HG02588 (cell line): ENCODE results near the gene LAG3.
A peak's percentile ranks its signal among the peaks of the same experiment; 100 is the strongest.
"Not testable (repeated sequence)": the region's sequence is repeated elsewhere in the genome, so short reads cannot be mapped to it uniquely, and the experiment has no call there.

ENCODE experiments used
- ATAC-seq: cut with Tn5 transposase; IDR thresholded peaks from one replicate; pipeline ENCODE4 v1.9.1; 2021; ENCODE audit warnings: mild to moderate bottlenecking, moderate library complexity; ENCODE audit not compliant: unreplicated experiment

LAG3 gene

DNA sequence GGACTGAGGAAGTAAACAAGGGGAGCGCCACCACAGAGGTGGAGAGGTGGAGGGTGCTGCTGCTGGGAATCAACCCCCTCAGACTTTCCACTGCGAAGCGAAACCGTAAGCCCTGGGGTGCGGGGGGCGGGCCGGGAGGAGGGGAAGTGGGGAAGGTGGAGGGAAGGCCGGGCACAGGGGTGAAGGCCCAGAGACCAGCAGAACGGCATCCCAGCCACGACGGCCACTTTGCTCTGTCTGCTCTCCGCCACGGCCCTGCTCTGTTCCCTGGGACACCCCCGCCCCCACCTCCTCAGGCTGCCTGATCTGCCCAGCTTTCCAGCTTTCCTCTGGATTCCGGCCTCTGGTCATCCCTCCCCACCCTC lies at the start of gene LAG3:
LAG3 (plus strand) TSS at position 190 of the 365 bp plus-strand sequence. CDS start 333 bp downstream, outside the sequence.
- no peak for ATAC-seq

DNA sequence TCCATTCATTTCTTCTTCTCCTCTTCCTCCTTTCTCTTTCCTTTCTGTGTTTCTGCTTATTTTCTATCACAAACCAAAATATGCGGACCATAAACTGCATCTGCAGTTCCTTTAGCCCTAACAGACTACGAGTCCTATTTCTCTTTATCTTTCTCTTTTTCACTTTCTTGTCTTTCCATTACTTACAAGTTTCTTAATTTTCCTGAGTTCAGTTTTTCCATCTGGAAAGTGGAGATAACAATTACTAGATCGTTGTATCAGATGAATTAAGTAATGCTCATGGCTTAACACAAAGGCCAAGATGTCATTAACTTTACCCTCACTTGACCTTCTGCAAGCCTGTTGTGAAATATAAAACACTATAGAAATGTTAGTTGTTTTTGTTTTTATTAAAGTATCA lies 49.5 kb upstream of the LAG3 start:
- no peak for ATAC-seq

DNA sequence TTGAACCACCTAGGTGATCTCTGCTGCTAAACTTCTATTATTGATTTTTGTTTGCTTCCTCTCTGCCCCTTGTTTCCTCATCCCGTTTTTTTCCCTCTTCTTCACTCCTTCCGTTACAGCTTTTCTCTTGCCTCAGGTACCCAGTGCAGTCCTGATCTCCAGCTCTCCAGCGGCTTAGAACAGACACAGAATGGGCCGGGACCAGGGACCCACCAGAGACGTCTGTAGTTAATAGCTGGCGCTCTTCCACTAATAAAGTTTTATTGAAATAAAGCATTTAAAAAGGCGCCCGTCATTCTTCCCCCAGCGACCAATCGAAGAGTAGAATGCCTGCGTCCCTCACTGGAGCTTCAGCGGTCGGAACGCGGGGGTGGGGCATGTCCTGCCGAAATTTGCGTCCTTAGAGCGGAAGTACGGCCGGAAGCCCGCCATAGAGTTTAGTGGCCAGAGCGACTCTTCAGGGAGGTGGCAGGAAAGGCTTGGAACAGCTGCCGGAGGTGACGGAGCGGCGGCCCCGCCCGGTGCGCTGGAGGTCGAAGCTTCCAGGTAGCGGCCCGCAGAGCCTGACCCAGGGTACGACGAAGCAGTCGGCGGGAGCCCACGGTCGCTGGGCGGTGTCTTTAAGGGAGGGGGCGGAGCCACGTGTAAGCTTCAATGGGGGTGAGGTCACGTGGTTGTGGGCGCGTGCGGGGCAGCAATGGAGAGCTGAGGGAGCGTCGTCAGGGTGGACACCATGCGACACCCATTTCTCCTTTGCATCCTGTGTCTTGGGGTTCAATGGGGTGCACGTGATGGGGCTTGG lies 48.5 kb upstream of the LAG3 start, which contains the start of gene COPS7A:
COPS7A (plus strand) TSS at position 440 of the 802 bp plus-strand sequence. CDS start 611 bp downstream, outside the sequence.
- peak; percentile 90 for ATAC-seq

DNA sequence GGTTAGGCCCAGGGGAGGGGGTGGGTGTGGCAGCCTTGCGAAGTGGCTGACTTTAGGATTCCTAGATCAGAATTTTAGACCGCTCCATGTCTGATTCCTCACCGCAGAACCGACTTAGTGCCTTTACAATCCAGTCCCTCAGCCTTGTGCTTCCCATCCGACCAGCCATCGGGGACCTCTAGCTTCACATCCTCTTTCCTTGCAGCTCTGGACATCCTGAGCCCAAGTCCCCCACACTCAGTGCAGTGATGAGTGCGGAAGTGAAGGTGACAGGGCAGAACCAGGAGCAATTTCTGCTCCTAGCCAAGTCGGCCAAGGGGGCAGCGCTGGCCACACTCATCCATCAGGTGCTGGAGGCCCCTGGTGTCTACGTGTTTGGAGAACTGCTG lies 47.9 kb upstream of the LAG3 start:
- ATAC-seq, result peak; percentile 17

DNA sequence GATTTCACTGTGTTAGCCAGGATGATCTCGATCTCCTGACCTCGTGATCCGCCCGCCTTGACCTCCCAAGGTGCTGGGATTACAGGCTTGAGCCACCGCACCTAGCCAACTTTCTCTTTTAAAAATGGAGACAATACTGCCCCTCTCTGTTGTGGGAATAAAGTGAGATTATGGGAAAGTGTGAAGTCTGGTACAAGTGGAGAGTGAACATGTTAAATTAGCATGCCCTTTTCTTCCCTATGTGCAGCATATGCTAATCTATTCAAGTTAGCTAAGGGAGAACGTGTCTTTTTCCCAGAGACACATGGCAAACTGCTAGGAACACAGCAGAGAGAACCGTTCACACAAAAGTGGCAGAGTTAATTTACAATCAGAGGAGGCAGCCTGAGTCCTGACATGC lies 47.0 kb upstream of the LAG3 start:
- ATAC-seq, result no peak

DNA sequence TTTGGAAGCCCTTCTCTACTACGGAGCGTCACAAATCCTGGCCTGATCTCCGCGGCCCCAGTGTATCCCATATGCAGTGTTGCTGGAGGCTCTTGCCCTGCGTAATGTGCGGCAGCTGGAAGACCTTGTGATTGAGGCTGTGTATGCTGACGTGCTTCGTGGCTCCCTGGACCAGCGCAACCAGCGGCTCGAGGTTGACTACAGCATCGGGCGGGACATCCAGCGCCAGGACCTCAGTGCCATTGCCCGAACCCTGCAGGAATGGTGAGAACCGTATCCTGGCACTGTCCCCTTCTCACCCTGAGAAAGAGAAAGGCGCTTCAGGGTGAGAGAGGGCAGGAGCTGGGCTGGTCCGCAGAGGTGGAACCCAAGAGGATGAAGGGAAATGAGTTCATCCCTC lies 43.1 kb upstream of the LAG3 start:
- ATAC-seq, result no peak

DNA sequence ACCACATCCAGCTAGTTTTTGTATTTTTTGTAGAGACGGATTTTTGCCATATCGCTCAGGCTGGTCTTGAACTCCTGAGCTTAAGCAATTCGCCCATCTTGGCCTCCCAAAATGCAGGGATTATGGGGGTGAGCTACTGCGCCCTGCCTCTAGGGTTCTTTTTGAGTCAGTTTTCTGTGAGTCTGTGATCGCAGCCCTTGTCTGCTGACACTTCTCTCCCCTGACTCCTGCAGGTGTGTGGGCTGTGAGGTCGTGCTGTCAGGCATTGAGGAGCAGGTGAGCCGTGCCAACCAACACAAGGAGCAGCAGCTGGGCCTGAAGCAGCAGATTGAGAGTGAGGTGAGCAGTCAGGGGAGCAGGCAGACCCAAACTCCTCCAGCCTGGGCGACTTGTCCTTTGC lies 42.2 kb upstream of the LAG3 start:
- ATAC-seq, result no peak

DNA sequence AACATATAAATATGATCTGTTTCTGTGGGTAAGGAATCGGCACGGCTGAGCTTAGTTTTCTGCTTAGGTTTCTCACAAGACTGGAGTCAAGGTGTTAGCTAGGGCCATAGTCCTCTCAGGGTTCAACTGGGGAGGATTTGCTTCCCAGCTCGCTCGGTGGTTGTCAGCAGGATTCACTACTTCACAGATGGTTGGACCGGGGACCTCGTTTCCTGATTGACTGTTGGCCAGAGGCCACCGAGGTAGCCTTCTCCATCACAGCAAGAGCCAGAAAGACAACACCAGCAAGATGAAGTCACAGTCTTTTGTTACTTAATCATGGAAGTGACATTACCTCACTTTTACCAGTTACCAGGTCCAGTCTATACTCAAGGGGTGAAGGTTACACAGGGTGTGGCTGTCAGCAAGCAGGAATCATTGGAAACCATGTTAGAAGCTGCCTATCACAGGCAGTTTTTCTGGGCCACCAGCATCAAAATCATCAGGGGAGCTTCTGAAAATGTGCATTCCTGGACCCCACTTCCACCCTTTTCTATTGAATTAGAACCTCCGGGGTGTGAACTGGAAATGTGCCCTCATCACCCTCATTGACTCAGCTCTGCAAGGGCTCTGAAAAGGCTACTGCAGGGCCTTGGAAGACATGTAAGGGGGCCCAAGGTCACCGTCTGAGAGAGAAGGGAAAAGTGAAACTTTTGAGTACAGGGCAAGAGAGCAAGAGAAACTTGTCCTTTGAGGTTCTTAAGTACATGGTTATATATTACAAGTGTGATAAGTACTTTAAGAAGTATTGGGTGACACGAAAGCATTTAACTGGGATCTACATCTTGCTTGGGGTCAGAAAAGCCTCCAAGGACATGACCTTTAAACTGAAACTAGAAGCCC lies 37.6 kb upstream of the LAG3 start:
- ATAC-seq, result no peak

DNA sequence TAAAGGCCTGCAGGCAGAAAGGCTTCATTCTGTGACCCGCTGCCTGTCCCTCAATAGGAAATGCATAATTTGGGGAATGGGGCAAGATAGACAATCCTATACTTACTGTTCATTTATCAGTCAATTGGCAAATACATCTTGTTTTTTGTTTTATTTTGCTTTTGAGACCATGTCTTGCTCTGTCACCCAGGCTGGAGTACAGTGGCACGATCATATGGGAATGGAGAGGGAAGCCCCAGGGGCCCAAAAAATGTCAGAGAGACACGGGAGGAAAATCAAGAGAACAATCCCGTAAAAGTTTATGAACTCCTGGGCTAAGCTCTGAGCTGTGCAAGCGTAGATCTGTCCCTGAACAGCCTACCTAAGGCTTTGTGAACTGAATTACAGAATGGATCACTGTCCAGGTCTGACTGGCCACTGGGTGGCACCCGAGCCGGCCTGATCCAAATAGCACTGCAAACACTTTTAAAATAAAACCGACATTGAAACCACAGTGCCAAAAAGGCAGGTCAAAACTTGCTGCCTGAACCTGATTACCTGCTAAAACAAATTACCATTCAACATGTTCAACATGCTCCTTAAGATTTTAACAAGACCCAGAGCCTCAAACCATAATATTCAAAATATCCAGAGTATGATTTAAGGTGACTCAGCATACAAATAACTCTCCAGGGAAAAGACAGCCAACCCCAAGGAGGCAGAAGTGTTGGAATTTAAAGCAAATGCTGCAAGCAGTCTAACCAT lies 36.7 kb upstream of the LAG3 start:
- no peak for ATAC-seq

DNA sequence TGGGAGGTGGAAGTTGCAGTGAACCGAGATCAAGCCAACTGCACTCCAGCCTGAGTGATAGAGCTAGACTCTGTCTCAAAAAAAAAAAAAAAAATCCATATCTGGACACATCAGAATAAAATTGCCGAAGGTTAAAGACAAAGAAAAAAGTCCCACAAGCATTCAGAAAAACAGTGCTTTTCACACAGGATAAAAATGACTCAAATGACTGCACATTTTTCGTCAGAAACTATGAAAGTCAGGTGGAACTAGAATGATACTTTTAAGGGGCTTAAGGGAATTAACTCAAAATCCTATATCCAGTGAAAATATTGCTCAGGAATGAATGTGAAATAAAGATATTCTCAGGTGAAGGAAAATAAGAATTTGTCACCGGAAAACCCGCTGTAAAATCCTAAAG lies 35.6 kb upstream of the LAG3 start:
- ATAC-seq, result no peak

DNA sequence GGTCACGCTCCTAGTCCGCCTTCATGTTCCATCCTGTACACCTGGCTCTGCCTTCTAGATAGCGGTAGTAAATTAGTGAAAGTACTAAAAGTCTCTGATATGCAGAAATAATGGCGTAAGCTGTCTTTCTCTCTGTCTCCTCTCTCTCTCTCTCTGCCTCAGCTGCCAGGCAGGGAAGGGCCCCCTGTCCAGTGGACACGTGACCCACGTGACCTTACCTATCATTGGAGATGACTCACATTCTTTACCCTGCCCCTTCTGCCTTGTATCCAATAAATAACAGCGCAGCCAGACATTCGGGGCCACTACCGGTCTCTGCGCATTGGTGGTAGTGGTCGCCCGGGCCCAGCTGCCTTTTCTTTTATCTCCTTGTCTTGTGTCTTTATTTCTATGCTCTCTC lies 30.2 kb upstream of the LAG3 start:
- not testable (repeated sequence) for ATAC-seq

DNA sequence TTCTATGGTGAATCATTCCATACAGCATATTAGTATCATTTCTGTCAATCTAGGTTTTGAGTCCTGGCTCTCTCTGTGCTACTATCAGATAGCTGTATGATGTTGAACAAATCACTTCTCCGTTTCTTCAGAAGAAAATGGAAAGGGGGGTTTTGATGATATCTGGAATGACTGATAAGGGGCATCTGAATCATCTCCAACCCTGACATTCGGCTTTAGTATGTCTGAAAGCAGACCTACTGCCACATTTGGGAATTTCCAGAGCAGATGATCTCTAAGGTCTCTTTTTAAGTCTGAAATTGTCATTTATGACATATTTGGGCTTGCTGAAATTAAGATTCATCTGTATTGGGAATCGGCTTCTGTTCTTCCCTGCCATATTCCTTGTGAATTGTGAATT lies 29.5 kb upstream of the LAG3 start:
- no peak for ATAC-seq

DNA sequence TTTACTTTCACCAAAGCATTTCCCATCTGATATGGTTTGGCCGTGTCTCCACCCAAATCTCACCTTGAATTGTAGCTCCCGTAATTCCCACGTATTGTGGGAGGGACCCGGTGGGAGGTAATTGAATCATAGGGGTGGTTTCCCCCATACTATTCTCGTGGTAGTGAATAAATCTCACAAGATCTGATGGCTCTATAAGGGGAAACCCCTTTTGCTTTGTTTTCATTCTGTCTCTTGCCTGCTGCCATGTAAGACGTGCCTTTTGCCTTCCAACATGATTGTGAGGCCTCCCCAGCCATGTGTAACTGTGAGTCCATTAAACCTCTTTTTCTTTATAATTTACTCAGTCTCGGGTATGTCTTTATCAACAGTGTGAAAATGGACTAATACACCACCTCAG lies 29.0 kb upstream of the LAG3 start:
- ATAC-seq, result not testable (repeated sequence)

DNA sequence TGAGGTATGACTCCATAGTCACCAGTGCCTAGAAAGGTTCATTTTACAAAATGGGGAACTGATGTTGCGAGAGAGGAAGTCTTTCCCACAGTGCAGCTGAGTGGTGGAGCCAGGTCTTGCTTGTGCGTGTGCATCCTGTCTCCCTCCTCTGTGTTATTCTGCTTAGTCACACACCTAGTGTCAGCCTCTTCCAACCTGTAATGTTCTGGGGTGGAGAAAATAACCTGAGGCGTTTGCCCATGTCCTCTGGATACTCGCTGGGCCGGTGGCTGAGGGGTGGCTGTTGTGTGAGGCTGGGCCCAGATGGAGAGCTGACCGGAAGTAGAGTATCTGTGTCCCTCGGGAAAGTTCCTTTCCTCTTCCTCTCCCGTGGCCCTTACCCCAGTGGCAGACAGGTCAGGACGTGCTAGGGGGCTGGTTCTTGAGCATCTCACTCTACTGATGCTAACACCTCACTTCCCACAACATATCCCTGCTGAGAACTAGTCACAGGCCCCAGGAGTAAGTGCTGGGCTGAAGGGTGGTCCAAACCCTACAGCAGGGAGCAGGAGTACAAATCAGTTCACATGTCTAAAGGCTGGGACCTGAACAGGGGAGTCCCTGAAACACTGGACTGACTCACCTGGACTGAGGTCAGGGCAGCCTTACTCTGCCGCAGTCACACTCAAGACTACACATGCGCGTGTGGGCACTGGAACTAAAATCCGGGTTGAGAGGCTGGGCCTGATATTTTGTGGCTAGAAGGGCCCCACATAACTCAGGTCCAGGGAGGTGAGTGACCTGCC lies 26.4 kb upstream of the LAG3 start:
- ATAC-seq, result no peak

DNA sequence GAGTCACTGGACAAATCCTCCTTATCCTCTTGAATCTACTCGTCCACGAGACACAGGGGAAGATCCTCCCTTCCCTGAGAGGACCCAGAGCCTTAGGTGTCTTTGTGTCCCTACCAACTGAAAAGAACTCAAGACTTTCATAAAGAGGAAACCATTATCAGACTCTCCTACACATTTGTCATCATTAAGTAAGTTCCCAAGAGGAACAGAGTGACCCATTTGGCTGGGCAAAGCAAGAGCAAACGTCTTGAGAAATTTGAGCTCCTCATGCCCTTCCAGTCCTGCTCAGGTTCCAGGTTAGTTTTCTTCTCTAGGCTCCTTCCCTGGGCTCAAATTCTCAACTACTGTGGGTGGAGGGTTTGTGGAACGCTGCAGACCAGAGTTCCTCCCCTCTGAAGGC lies 25.1 kb upstream of the LAG3 start:
- ATAC-seq, result no peak

DNA sequence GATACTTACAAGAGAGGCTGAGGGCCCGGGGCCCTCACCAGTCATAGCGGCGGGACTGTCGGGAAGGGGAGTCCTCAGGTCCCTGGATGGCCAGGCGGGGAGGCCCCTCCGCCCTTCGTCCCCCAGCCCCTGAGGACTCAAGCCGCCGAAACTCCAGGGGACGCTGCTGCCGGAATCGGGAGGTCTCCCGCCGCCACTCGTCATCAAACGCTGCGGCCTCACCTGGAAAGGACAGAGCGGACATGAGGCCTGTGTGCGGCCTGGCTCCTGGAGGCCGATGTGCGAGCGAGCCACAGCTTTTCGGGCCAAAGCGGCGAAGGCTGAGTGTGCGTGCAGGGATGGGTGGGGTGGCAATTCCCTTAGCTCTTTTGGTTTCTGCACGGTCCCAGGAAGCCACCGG lies 23.6 kb upstream of the LAG3 start:
- no peak for ATAC-seq

DNA sequence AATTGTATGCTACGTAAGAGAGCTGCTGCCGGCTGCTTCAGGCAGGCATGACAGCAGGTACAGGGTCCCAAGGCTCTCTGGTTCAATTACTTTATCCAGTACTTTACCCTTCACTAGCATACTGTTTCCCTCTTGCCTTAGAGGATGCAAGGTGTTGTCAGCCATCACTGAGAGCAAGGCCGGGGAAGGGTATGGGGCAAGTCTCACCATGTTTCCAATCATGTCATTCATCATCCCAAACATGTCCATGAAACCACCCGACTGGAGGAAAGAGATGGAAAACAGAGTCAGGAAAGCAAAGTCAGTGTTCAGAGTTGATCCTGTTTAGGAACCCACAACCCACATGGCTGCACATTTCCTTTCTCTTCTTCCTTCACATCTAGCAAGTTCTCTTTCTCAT lies 21.8 kb upstream of the LAG3 start:
- ATAC-seq, result no peak

DNA sequence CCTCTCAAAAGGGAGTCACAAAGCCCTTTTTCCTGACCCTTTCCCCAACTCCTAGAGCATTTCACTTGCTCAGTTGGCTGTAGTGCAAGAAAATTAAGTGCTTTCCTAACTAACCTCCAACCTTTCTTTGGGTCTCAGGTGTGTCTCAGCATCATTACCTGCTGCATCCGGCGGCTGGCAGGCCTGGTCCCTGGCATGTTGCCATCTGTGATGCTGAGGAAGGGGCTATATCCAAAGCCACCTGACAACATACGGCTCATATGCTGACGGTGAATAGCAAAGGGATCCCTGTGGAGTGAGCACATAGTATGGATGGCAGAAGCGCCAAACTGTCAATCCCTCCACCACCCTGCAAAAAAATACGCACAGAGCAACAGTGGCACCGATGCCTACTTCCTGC lies 20.6 kb upstream of the LAG3 start:
- ATAC-seq, result no peak

DNA sequence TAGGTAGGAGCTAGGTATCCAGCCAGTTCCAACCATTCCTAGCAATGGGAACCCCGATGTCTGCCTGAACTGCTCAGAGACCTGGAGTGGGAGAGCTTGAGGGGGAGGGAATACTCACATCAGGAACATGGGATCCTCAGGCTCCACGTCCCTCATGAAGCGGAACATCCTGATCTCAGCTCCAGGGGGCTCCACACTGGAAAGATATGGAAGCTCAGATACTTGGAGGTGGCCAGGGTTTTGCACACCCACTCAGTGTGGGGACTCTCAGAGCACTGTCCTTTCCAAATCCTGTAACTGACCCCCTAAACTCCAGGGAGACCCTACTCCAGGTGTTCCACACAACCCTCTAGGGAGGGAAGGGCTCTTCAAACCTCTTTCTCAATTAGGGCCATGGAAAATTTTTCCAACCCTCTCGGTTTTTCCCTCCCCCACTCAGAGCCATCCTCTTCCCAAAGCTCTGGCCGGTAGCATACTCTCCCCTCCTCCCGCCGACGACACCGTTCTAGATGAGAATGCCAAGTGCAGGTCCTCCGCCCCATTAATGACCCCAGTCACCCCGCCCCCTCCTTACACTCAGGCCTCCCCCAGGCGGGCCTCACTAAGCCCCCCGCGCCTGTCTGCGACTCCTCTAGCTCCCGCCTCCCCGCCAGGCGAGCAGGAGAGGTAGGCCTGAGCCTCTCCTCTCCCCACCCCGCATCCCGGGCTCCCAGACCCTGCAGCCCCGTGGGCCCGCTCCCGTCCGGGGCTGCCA lies 20.0 kb upstream of the LAG3 start:
- no peak for ATAC-seq
